Esophagus mucosa (tissue), 1 donor: ENCODE data around the gene RALGPS1. TPM values are rescaled to one million over a fixed set of nuclear protein-coding genes. Genes with fewer than 3 reads are reported as not detected.

Experiments used
- ATAC-seq: fragments of 200-7000 bp; cut with Tn5 transposase; one replicate; pipeline ENCODE4 v1.9.1; 2020
- total RNA-seq: library from RNA; stranded (reverse); gene quantifications from one replicate; pipeline ENCODE4 v1.2.4, GENCODE V29; 2023
- donor health status: DM: yes; HTN: yes; CAD: no.

Gene RALGPS1
- total RNA-seq, 1 donor from 2014 or later: 6.8 TPM

DNA sequence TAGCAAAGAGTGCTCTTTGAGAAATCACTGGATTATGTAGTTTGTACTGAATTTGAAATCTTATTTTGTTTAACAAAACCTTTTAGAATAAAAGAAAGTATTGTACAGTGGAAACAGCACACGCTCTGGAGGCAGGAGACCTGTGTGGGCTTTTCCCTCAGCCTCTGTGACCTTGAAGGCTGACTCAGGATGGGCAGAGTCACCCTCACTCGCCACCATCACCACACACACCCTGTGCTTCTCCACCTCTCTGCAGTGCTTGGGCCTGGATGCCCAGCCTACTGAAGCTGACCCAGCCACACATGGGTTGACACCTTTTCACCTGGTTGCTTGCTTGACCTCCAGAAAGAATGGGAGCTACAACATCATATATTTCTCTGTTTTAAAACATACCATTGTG is 188.2 kb downstream of the RALGPS1 start:
- no peak for ATAC-seq

DNA sequence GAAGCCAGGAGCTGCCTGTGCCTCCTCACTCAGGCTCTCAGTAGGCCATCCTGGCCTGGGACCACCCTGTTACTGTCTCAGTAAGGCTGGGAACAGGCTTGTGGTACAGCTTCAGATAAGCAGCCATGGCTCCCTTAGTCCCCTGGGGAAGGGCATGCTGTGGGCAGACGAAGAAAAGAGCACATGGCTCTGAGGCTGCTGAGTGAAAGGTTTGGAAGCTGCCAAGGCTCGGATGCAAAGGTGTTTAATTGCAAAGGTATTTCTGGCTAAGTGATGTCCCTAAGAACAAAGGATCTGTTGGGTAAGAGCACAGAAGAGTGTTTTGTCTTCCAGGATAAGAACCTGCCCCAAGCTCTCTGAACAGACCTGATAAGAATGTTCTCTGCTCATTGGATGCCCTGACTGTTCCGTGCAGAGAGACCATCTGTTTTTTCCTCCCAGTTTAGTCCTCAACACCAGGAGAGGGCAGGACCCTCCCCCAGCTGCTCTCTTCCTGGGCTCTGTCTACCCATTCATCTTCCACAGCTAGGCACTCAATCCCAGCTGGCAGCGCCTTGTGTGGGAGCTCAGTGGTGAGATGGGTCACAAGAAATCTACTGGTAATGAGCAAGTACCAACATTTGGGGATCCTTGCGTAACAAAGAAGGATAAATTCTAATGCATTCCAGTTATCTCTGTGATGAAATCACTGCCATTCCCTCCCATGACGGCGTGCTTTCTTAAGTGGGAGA is 190.2 kb downstream of the RALGPS1 start:
- ATAC-seq: no peak

DNA sequence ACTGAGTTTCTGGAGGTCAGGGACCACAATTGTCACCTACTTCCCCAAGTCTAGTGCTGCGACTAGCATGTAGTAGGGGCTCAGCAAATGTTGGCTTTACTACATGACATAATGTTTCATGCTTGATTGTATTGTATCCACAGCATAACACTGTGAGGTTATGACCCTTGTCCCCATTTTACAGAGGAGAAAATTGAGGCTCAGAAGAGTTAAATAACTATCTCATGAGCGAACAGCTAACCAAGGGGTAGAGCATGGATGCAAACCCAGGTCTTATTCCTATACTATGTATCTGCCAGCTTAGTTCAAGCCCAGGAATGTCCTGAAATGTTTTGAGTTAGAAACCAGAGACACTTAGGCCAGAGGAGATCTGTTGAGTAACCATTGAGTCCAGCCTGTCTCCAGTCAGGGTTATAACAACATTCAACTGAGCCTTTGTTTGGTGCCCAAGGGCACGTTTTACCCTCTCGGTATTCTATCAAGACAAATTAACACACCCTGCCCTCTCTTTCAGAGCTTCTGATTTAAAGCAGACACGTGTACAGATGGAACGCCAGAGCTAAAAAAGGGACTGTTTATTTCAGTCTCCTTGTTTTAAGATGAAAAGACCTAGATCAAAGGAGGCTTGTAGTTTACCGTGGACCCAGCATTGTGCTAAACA is 191.4 kb downstream of the RALGPS1 start:
- ATAC-seq: no peak

DNA sequence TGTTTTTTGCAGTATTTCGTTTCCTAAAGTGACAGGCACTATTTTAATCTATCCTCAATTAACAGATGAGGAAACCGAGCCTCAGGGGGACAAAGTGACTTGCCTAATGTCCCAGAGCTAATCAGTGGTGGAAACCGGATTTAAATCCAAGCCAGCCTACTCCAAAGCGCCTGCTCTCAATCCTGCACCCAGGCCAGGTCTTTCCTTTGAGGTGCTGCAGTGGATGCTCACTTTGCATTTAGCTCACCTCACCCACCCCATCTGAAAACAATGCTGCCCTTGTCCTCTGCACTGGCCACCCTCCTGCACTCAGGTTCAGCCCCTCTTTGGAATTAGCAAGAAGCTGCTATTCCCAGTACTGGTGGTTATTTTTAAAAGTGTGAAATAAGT is 191.9 kb downstream of the RALGPS1 start:
- no peak for ATAC-seq

DNA sequence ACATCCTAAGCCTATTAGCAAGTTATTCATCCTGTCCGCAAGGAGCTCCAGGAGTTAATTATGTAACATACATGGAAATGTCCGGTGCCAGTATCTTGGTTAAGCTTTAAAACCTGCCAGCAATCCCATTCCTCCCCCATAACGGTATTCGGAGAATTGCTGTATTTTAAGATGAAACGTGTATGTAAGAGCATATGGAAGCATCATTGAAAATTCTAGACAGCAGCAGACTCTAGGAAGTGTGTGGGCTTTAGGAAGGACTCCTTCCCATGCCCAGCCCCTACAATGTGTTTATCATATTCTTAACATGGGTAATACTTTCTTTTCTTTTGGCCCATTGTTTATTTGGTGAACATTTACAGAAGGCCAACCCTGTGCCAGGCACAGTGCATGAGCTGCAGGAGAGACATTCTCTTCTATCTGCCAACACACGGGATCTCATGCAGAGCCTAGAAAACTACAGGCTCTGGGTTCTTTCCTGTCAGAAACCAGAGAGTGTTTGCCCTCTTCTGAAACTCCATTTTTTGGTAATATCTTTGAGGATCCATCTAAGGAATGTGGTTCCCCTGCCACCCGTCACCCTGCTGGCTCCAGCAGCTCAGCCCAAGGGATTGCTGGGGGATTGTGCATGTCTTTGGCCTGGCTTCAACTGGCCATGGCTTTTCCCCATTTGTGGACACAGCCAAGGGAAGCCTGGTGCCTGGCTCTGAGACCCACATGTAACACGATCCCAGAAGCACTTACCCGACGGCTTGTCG is 192.8 kb downstream of the RALGPS1 start:
- no peak for ATAC-seq

DNA sequence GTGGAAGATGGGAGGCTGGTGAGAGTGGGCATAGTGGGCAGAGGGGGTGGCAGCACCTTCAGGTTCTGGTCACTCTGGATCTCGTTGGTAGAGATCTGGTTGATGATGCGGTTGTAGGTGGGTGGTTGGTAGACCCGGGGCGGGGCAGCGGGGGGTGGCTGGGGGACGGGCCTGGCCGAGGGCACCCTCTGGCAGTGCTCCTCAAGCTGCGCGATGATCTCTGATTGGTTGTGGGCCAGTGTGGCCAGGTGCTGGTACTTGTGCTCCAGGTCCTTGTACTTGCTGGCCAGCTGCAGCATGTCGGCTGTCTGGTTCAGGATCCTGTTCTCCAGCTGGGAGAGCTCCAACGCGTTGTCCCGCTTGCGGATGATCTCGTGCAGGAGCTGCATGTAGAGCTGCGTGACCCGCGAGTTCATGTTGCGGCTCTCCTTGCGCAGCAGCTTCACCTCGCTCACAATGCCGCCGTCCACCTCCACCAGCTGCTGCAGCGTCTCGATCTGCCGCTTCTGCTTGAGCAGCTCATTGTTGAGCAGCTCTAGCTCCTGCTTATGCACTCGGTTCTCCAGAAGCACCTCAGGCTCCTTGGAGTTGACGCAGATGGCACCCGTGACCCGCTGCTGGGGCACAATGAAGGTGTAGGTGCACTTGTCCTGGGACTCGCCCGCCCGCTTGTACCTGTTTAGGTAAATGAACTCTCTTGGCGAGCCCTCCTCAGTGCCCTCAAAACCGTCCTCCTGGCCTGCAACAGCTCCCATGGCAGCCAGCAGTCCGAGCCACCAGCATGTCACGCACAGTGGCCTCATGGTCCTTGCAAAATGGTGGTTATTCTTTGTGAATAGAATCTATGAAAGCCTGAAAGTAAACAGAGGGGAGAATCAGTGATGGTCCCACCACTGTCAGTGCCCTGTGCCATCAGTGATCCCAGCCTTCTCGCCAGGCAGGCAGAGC is 193.6 kb downstream of the RALGPS1 start:
- no peak for ATAC-seq

DNA sequence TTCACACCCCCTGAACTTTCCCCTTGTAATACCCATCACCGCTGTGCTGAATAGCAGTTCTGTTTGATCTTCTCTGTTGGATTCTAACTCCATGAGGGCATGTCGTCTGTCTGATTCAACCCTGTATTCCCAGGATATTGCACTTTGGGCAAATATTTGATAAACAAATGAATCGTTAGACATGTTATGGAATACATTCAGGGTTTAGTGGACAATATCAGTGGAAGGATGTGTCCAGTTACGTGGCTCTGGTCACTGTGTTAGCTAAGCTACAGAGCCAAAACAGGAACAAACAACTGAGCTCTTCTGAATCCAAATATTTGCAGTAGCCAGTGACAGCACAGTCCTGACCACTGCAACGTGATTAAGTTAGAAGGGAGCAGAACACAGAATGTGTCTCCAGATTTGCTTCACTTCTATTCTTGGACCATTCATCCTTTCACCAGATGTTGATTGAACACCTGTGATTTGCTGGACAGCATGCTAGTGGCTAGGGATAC is 194.7 kb downstream of the RALGPS1 start:
- ATAC-seq: no peak

DNA sequence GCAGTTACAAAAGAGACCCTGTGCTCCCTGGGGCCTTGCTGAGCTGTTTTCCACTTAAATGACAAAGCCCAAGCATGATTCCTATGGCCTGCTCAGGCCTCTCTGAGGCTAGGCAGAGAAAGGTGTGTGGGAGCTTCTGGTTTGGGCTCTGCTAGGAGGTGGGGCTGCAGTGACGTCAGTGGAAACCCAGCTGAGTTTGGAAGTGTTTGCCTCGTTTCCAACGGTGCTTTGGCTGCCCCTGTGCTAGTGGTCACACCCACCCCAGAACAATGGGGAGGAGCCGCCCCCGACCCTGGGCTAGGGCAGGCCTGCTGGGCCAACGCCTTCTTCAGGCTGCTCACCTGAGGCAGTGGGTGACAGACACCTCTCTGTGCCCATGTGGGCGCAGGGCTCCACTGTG is 197.5 kb downstream of the RALGPS1 start:
- peak; percentile 86 for ATAC-seq

DNA sequence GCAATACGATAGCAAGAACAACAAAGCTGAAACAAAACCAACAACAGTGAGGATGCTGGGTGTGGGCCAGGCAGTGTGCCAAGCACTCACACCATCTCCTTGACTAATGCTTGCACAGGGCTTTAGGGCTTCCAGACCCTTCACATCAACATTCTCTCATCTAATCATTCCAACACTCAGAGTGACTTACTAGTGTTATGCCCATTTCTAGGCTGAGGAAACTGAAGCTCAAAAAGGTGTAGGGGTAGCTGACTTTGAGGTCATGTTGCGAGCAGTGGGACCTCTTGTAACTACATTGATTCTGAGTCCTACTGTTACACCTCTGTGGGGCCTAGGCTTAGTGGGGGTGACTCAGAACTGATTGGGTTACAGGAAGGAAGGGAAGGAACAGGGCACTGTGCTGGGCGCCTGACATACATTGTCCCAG is 198.2 kb downstream of the RALGPS1 start:
- ATAC-seq: peak; percentile 79

DNA sequence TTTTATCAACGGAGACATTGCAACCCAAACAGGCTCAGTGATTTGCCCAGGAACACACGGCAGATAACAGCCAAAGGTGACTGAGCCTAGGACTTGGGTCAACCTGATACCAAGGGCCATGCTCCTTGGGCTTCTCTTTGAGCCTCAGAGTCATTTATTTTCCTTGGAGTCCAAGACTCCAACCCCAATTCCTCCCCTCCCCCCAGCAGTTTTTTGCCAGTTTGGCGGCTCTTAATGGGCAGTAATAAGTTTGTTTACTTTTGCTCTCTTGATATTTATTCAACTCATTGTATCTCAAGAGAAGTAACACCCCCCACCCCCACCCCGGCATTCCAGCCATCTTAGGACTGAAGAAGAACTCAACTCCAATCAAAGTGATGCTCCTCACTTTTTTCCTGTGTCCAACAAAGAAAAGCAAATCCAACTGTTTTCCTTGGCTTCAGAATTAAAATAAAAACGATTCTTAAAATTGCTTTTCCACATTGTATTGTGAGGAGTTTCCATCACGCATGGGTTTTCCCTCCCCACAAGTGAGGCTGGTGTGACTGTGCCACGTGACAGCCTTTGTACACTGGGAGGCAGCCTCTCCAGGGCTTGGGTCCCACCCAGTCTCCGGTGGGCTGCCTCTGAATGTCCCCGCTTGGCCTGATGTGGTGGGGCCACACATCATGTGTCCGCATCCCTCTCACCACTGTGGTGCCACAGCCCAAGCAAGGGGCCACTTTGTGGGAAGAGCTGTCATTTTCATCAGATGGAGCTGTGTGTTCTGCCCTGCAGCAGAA is 198.8 kb downstream of the RALGPS1 start:
- ATAC-seq: no peak

DNA sequence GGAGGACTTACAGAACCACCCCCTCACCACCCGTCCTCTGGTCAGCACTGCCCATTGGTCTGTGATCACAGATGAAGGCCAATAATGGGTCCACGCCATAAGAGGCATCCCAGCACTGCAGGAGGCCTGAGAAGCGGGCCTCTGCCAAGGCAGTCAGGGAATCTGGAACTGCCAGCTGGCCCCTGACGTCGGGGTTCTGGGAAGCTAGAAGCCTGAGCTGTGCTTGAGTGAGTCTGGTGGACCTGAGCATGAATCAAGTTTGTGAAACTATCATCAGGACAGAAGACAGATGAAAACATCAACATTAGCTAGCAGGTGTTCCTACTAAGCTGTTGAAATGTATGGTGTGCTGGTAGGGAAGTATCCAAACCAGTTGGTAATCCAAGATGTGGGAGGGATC is 200.0 kb downstream of the RALGPS1 start:
- ATAC-seq: no peak

DNA sequence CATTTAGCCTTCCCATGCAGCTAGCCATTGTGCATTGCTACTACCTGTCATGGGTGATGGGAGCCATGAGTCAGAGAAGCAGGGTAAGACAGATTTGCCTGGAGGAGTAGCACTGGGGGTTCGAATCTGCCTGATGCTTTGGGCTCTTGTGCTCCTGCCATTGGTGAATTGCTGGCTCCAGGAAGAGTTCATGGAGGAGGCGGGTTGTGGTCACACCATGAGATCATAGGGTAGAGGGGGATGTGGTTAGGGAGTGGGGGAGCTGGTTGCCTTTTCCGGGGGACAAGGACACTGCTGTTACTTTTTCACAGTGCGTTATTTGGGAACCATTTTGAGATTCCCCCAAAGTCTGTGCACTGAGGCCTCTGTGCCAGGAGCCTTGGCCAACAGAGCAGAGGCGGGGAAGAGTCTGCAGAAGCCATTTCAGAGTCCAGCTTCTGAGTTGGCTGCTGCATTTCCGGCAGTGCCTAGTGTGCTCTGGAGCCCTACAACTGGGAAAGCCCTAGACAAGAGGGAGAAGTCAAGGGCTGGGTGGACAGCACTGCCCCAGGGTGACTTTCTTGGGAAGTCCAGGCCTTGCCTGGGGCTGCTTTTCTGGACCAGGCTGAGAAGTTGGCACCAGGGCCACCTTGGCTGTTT is 201.6 kb downstream of the RALGPS1 start:
- ATAC-seq: no peak

DNA sequence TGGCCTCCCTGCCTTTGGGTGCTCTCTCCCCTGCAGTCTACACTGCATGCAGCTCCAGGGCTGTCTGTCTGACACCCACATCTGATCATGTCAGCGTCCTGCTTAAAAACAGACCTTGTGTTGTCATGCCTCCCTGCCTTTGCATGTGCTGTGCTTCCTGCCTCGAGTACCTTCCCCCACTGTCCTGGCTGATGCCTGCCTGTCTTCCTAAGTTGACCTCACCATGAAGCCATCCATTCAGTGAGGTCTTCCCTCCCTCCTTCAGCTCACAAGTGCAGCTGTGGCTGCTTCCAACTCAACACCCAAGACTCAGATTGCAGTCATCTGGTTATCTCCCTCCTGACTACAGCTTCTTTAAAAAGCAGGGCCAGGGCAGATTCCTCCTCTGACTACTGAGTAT is 202.4 kb downstream of the RALGPS1 start:
- no peak for ATAC-seq

DNA sequence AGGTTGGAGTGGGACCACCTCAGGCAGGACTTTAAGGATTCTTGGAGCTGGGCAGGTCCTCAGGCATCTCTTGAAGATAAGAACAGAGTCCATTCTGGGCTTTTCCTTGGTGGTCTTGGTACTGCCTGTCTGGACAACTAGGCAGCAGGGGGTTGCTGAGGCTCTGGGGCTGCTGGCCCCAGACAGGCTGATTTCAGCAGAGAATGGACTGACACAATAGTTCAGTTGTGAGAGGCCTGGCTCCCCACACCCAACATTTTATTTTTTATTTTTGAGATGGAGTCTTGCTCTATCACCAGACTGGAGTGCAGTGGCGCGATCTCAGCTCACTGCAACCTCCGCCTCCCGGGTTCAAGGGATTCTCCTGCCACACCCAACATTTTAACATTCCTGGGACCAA is 203.2 kb downstream of the RALGPS1 start:
- no peak for ATAC-seq

DNA sequence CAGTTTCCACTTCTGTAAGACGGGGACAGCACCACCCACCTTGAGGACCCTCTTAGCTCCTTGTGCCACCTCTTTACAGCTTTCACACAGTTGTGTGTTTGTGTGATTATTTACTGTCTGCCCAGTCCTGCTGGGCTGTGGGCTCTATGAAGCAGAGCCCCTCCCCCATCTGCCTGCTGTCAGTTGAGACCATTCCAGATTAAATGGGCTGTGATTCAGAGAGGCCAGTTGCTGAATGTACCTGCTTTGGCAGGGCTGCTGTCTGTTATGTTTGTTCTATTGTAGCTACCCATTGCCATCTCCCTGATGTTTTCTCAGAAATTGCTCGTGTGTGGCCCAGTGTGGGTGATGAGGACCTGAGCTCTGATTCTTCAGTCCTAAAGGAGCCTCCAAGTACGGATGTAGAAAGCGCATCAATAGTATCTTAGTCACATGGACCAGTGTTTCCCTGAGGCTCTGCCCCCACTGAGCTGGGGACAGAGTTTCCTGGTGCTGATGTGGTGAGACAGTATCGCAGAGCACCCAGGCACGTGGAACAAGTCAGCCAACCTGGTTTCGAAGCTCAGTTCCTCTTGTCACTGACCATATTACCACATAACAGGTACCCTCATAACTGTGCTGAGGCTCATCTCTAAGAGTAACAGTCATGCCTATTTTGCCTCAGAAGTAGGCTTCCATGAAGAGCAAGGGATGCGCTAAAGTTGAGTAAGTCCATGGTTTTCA is 204.2 kb downstream of the RALGPS1 start:
- ATAC-seq: no peak

DNA sequence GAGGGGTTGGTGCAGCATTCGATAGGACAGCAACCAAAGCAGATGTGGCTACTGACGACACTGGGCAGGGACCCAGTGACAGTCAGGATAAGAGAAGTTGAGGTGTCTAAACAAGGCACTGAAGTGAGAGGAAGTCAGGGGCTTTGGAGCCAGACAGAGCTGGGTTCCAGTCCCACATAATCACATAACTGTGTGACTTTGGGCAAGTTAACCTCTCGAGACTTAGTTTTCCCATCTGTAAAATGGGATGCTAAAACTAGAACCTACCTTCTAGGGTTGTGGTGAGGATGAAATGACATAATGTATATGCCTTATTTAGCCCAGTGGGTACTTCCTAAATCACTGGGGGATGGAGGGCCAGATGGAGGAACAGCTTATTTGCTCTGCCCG is 204.7 kb downstream of the RALGPS1 start:
- no peak for ATAC-seq

DNA sequence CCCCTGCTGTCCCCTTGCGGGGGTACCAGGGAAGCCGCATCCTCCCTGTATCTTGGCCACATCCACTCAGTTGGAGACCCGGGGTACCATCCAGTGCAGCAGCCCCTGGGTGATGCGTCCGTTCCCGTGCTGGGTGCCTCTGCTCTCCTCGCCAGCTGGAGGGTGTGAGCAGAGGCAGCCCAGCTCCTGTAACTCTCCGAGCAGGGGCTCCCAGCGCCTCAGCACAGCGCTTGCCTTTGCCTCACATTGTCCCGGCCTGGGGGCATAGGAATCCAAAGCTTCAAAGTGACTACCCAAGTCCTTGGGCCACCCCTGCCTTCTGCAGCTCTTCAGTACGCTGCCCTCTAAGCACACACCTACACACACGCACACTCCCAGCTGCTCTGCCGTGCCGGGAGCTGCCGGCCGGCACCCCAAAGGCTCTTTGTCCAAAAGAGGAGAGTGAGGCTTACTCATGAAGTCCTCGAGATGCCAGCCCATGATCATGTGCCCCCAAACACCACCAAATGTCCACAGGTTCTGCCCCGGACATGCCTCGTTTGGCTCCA is 207.1 kb downstream of the RALGPS1 start:
- peak; percentile 19 for ATAC-seq

DNA sequence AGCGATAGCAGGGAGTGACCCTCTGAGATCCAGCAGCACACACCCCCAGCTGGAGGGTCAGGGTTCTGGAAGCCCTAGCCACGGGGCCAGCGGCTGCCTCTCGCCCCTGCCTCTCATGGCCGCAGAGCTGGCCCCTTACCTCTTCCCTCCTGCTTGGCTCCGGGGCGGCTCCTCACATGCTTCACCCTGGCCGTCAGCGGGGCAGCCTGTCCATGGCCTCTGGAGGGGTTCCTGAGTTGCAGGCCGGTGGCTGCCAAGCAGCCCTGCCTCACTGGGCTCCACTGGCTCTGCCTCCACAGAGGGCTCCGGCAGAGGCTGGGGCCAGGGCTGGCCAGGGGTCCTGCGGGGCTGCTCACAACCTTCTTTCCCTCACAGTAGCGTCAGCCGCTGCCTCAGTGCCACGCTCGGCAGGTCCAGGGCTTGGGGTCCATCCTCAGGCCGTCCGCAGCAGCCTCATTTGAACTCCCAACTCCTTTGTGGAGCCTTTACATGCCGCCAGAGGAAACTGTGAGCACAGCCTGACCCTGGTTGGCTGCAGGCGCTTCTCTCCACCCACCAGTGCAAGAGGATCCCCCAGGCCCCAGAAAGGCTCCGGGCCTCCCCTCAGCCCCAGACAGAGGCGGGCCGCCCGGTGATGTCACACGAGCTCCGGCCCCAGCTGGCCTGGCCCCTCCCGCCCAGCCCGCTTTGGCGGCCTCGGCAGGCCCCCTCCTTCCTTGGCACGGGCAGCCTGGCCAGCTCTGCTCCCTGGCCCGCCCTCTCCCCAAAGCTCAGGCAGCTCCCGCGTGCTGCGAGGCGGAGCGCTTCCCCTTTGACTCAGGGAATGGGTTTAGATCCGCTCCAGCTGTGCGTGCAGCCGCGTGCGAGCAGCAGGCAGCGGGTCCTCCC is 207.8 kb downstream of the RALGPS1 start, which contains the start of gene ANGPTL2:
TSS of gene ANGPTL2 (minus strand) at position 460 of the 888 bp plus-strand sequence. CDS start 13,904 bp downstream, outside the sequence.
- ATAC-seq: peak; percentile 84
